Measurements from ENCODE around the gene C10orf90. TPM values are rescaled to one million over a fixed set of nuclear protein-coding genes. Genes with fewer than 3 reads are reported as not detected.

Gene C10orf90
- total and polyA plus RNA-seq, 4 donors = not detected

DNA sequence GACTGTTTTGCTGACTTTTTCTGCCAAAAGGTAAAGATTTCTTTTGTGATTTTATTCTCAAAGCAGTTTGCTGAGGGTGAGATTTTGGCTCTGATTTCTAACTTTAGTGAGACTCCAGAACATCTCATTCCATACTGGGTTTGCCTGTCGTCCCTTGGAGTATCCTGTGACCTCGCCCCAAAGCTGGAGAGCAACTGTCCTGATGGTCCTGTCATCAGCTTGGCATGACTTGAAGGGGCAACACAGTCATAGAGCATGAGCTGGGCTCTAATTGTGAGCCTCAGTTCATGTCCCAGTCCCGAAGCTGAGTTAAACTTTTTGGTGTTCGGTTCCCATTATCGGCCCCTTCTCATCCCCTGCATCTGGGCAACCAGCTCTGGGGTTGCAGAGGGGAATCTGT is 23.4 kb downstream of the C10orf90 start:
- no peaks in the 10 kb centered on the region for H3K36me3 ChIP-seq (ENCODE audit: control insufficient read depth in 4 of 4, insufficient read depth in 4 of 4, low read length in 4 of 4)
- ATAC-seq (ENCODE audit: insufficient read depth, low FRiP score) = no peak
- no peak overlapping the region for H3K4me3 ChIP-seq
- WGBS, 2 donors = 82 to 85% methylated on average over 5 of the region's 5 CpGs
- H3K9ac ChIP-seq (ENCODE audit: insufficient read depth in 1 of 2, low read length in 2 of 2) = no peak overlapping the region
- no peaks in the 10 kb centered on the region for H3K4me1 ChIP-seq (ENCODE audit: control insufficient read depth in 5 of 5, insufficient read depth in 5 of 5, low read length in 5 of 5)
- H3K9me3 ChIP-seq (ENCODE audit: control insufficient read depth in 4 of 4, insufficient read depth in 3 of 4, low read length in 3 of 4) = peaks cover 0 to 1% (median 0%) of the 10 kb centered on the region in 4 donors
- no peak overlapping the region for H3K27ac ChIP-seq (ENCODE audit: low read depth in 1 of 2, low read length in 1 of 2)
- H3K27me3 ChIP-seq (ENCODE audit: control insufficient read depth in 3 of 3, insufficient read depth in 3 of 3, low read length in 2 of 3) = no peaks in the 10 kb centered on the region
- no peak for DNase-seq
- no peak for TF ChIP-seq CTCF (IDR thresholded peaks at IDR 0.05; ENCODE audit: control extremely low read depth, extremely low read depth)

DNA sequence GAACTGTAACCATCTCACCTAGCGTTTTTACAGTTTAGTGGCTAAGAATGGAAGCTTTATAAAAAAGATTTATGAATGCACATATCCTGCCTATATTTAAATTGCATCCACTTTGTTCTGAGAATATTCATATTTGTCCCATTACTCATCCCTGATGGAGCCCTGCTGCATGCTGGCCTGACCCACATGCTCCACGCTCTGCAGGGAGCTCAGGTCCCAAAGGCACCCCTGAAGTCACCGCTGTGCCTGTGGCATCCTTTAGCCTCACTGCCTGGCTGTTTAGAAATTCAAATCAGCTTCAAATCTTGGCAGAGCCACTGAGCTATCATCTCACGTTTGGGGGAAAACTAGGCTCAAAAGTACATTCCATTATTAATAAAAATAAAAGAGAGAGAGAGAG is 24.4 kb downstream of the C10orf90 start:
- WGBS, 2 donors = 73 to 75% methylated on average over 4 of the region's 4 CpGs
- H3K27me3 ChIP-seq (ENCODE audit: control insufficient read depth in 3 of 3, insufficient read depth in 3 of 3, low read length in 2 of 3) = no peaks in the 10 kb centered on the region
- no peak for DNase-seq
- no peaks in the 10 kb centered on the region for H3K36me3 ChIP-seq (ENCODE audit: control insufficient read depth in 4 of 4, insufficient read depth in 4 of 4, low read length in 4 of 4)
- no peak for TF ChIP-seq CTCF (IDR thresholded peaks at IDR 0.05; ENCODE audit: control extremely low read depth, extremely low read depth)
- H3K9ac ChIP-seq (ENCODE audit: insufficient read depth in 1 of 2, low read length in 2 of 2) = no peak overlapping the region
- no peak for ATAC-seq (ENCODE audit: insufficient read depth, low FRiP score)
- peaks cover 0 to 1% (median 0%) of the 10 kb centered on the region in 4 donors for H3K9me3 ChIP-seq (ENCODE audit: control insufficient read depth in 4 of 4, insufficient read depth in 3 of 4, low read length in 3 of 4)
- no peak overlapping the region for H3K27ac ChIP-seq (ENCODE audit: low read depth in 1 of 2, low read length in 1 of 2)
- H3K4me1 ChIP-seq (ENCODE audit: control insufficient read depth in 5 of 5, insufficient read depth in 5 of 5, low read length in 5 of 5) = no peaks in the 10 kb centered on the region
- H3K4me3 ChIP-seq = no peak overlapping the region

- no peak overlapping the region for H3K9ac ChIP-seq (ENCODE audit: insufficient read depth in 1 of 2, low read length in 2 of 2)
- no peak for TF ChIP-seq CTCF (IDR thresholded peaks at IDR 0.05; ENCODE audit: control extremely low read depth, extremely low read depth)
- no peaks in the 10 kb centered on the region for H3K36me3 ChIP-seq (ENCODE audit: control insufficient read depth in 4 of 4, insufficient read depth in 4 of 4, low read length in 4 of 4)
- H3K4me1 ChIP-seq (ENCODE audit: control insufficient read depth in 5 of 5, insufficient read depth in 5 of 5, low read length in 5 of 5) = no peaks in the 10 kb centered on the region
- ATAC-seq (ENCODE audit: insufficient read depth, low FRiP score) (no peak), DNase-seq (no peak)
- H3K4me3 ChIP-seq = no peak overlapping the region
- peaks cover 0 to 1% (median 0%) of the 10 kb centered on the region in 4 donors for H3K9me3 ChIP-seq (ENCODE audit: control insufficient read depth in 4 of 4, insufficient read depth in 3 of 4, low read length in 3 of 4)
- no peaks in the 10 kb centered on the region for H3K27me3 ChIP-seq (ENCODE audit: control insufficient read depth in 3 of 3, insufficient read depth in 3 of 3, low read length in 2 of 3)
- WGBS, 2 donors = 57 to 59% methylated on average over 3 of the region's 3 CpGs
- H3K27ac ChIP-seq (ENCODE audit: low read depth in 1 of 2, low read length in 1 of 2) = no peak overlapping the region
Measured at GRCh38 chr10:126640401-126640800, 30.1 kb downstream of the C10orf90 start.

GRCh38 chr10:126639084-126639483 is 31.4 kb downstream of the C10orf90 start:
- DNase-seq (no peak), ATAC-seq (ENCODE audit: insufficient read depth, low FRiP score) (no peak)
- Histone ChIP-seq H3K9ac (ENCODE audit: insufficient read depth in 1 of 2, low read length in 2 of 2) (no peak overlapping the region), H3K36me3 (ENCODE audit: control insufficient read depth in 4 of 4, insufficient read depth in 4 of 4, low read length in 4 of 4) (no peaks in the 10 kb centered on the region), H3K27me3 (ENCODE audit: control insufficient read depth in 3 of 3, insufficient read depth in 3 of 3, low read length in 2 of 3) (no peaks in the 10 kb centered on the region), H3K4me1 (ENCODE audit: control insufficient read depth in 5 of 5, insufficient read depth in 5 of 5, low read length in 5 of 5) (peaks cover 0 to 6% (median 0%) of the 10 kb centered on the region in 5 donors), H3K4me3 (no peak overlapping the region), H3K27ac (ENCODE audit: low read depth in 1 of 2, low read length in 1 of 2) (no peak overlapping the region), H3K9me3 (ENCODE audit: control insufficient read depth in 4 of 4, insufficient read depth in 3 of 4, low read length in 3 of 4) (peaks cover 0 to 1% (median 0%) of the 10 kb centered on the region in 4 donors)
- no peak for TF ChIP-seq CTCF (IDR thresholded peaks at IDR 0.05; ENCODE audit: control extremely low read depth, extremely low read depth)
- 91 to 92% methylated on average over 9 of the region's 9 CpGs for WGBS, 2 donors

All from lung (tissue), 12 donors.